8988T (cell line): Measurements from ENCODE around the gene CTIF.

ENCODE experiments used
- DNase-seq: peaks from one replicate; pipeline ENCODE4 v3.0.0; 2011

CTIF gene

GRCh38 chr18:48879008-48879431, 340.2 kb downstream of the CTIF start:
- no peak for DNase-seq

GRCh38 chr18:48880931-48881330, 342.1 kb downstream of the CTIF start:
- DNase-seq, result no peak

- DNase-seq, result no peak
Observed at GRCh38 chr18:48882379-48882778, 343.5 kb downstream of the CTIF start.

GRCh38 chr18:48884306-48884705, 345.5 kb downstream of the CTIF start:
- no peak for DNase-seq

GRCh38 chr18:48884771-48885170, 345.9 kb downstream of the CTIF start:
- no peak for DNase-seq

GRCh38 chr18:48885266-48885923, 346.6 kb downstream of the CTIF start:
- DNase-seq, result no peak

- no peak for DNase-seq
Observed at GRCh38 chr18:48885924-48886400, 347.1 kb downstream of the CTIF start.

- DNase-seq, result no peak
Observed at GRCh38 chr18:48886520-48887293, 347.9 kb downstream of the CTIF start.

GRCh38 chr18:48887294-48887904, 348.6 kb downstream of the CTIF start:
- DNase-seq, result no peak

- DNase-seq, result no peak
Observed at GRCh38 chr18:48887905-48888772, 349.3 kb downstream of the CTIF start.

- DNase-seq, result no peak
Observed at GRCh38 chr18:48888773-48889080, 349.9 kb downstream of the CTIF start.

GRCh38 chr18:48889115-48889941, 350.5 kb downstream of the CTIF start:
- no peak for DNase-seq

- DNase-seq, result no peak
Observed at GRCh38 chr18:48889981-48890762, 351.3 kb downstream of the CTIF start.

GRCh38 chr18:48891721-48892120, 352.9 kb downstream of the CTIF start:
- no peak for DNase-seq

GRCh38 chr18:48892146-48892855, 353.5 kb downstream of the CTIF start:
- no peak for DNase-seq

GRCh38 chr18:48893061-48893607, 354.3 kb downstream of the CTIF start:
- no peak for DNase-seq

- DNase-seq, result no peak
Observed at GRCh38 chr18:48893608-48894600, 355.1 kb downstream of the CTIF start.

GRCh38 chr18:48894799-48895346, 356.0 kb downstream of the CTIF start:
- no peak for DNase-seq
